H54 (cell line): ENCODE measurements around the gene MCTP1.
A peak's percentile ranks its signal among the peaks of the same experiment; 100 is the strongest.
"Not testable (repeated sequence)": the region's sequence is repeated elsewhere in the genome, so short reads cannot be mapped to it uniquely, and the experiment has no call there.

Experiments
- DNase-seq: peaks from one replicate; pipeline ENCODE4 v3.0.0; 2011; ENCODE audit warnings: low spot score, mixed read lengths; ENCODE audit not compliant: insufficient read length
- FAIRE-seq: peaks from 3 replicates; lab custom pipeline; 2011; peaks lifted over from hg19 to GRCh38; lab: Jason Lieb, UNC
- POLR2A ChIP-seq: IDR thresholded peaks from 2 replicates; pipeline ENCODE4 v1.6.1; 2011; ENCODE audit warnings: low read depth, mild to moderate bottlenecking, low read length

Gene MCTP1

GRCh38 chr5:94849821-94850736 is 434.8 kb downstream of the MCTP1 start:
- FAIRE-seq, result peak; percentile 92
- no peak for TF ChIP-seq POLR2A
- DNase-seq, result no peak

- DNase-seq, result no peak
- FAIRE-seq, result no peak
- TF ChIP-seq POLR2A, result no peak
Measured at GRCh38 chr5:94849324-94849723, 435.6 kb downstream of the MCTP1 start.

GRCh38 chr5:94847726-94848125 is 437.2 kb downstream of the MCTP1 start:
- FAIRE-seq (no peak), DNase-seq (no peak)
- TF ChIP-seq POLR2A, result no peak

- FAIRE-seq (no peak), DNase-seq (no peak)
- TF ChIP-seq POLR2A, result no peak
Measured at GRCh38 chr5:94847019-94847418, 437.9 kb downstream of the MCTP1 start.

- FAIRE-seq, DNase-seq: not testable (repeated sequence)
Measured at GRCh38 chr5:94845696-94846095, 439.2 kb downstream of the MCTP1 start.

- TF ChIP-seq POLR2A, result no peak
- DNase-seq (no peak), FAIRE-seq (no peak)
Measured at GRCh38 chr5:94841598-94842322, 443.1 kb downstream of the MCTP1 start.

GRCh38 chr5:94833851-94834250 is 451.0 kb downstream of the MCTP1 start:
- no peak for DNase-seq
- no peak for TF ChIP-seq POLR2A
- no peak for FAIRE-seq

- no peak for DNase-seq
- no peak for FAIRE-seq
- no peak for TF ChIP-seq POLR2A
Measured at GRCh38 chr5:94832685-94833084, 452.2 kb downstream of the MCTP1 start.

GRCh38 chr5:94830520-94830919 is 454.4 kb downstream of the MCTP1 start:
- FAIRE-seq (peak; percentile 65), DNase-seq (no peak)
- no peak for TF ChIP-seq POLR2A

- not testable (repeated sequence) for DNase-seq, FAIRE-seq
Measured at GRCh38 chr5:94828222-94828621, 456.7 kb downstream of the MCTP1 start.

GRCh38 chr5:94820488-94820887 is 464.4 kb downstream of the MCTP1 start:
- FAIRE-seq (no peak), DNase-seq (no peak)
- no peak for TF ChIP-seq POLR2A

- TF ChIP-seq POLR2A, result no peak
- FAIRE-seq (no peak), DNase-seq (no peak)
Measured at GRCh38 chr5:94818904-94819303, 466.0 kb downstream of the MCTP1 start.

GRCh38 chr5:94815313-94816039 is 469.4 kb downstream of the MCTP1 start:
- FAIRE-seq, result no peak
- no peak for TF ChIP-seq POLR2A

GRCh38 chr5:94812232-94812631 is 472.7 kb downstream of the MCTP1 start:
- no peak for TF ChIP-seq POLR2A
- DNase-seq (no peak), FAIRE-seq (no peak)

More at GRCh38 chr5:94815313-94816039, 469.4 kb downstream of the MCTP1 start:
- no peak for DNase-seq
